Neural cell (in vitro differentiated cells): Measurements from ENCODE around the gene ZNF862. TPM values are rescaled to one million over a fixed set of nuclear protein-coding genes. Genes with fewer than 3 reads are reported as not detected.

Experiments used
- H2AFZ ChIP-seq: fragments of 200-600, 300-800 bp; sonication (generic), shearing (Covaris generic); 2 replicates; pipeline ENCODE4 v1.6.0; 2014; ENCODE audit warnings: low read depth, mild to moderate bottlenecking, antibody characterized with exemption, low read length, moderate library complexity
- H3F3A ChIP-seq: fragments of 200-600 bp; shearing (Covaris generic); 2 replicates; pipeline ENCODE4 v1.6.1; 2016; ENCODE audit warnings: mild to moderate bottlenecking, moderate library complexity, mixed read lengths, antibody characterized with exemption, low read length; ENCODE audit not compliant: insufficient read depth, poor library complexity, severe bottlenecking
- H3K27ac ChIP-seq: fragments of 200-600, 300-800 bp; sonication (generic), shearing (Covaris generic); 2 replicates; pipeline ENCODE4 v1.5.1; 2014; ENCODE audit warnings: mild to moderate bottlenecking, low read length, moderate library complexity
- H3K27me3 ChIP-seq: fragments of 300-800, 200-600 bp; sonication (generic), shearing (Covaris generic); 2 replicates; pipeline ENCODE4 v1.6.0; 2014; ENCODE audit warnings: mild to moderate bottlenecking, low read depth, low read length, moderate library complexity; ENCODE audit not compliant: insufficient read depth
- H3K36me3 ChIP-seq: fragments of 300-800, 200-600 bp; sonication (generic), shearing (Covaris generic); 2 replicates; pipeline ENCODE4 v1.5.1; 2014; ENCODE audit warnings: mild to moderate bottlenecking, antibody characterized with exemption, low read length, moderate library complexity; ENCODE audit not compliant: insufficient read depth
- H3K4me2 ChIP-seq: fragments of 300-800, 200-600 bp; sonication (generic), shearing (Covaris generic); 2 replicates; pipeline ENCODE4 v1.6.0; 2014; ENCODE audit warnings: mild to moderate bottlenecking, low read length
- H3K4me3 ChIP-seq: fragments of 300-800, 200-600 bp; sonication (generic), shearing (Covaris generic); 2 replicates; pipeline ENCODE4 v1.5.1; 2014; ENCODE audit warnings: mild to moderate bottlenecking, low read length, moderate library complexity
- H3K79me2 ChIP-seq: fragments of 200-600 bp; shearing (Covaris generic); replicated peaks from 2 replicates; pipeline ENCODE4 v1.6.0; 2014; ENCODE audit warnings: mild to moderate bottlenecking, low read length, moderate library complexity; ENCODE audit not compliant: insufficient read depth
- H3K9ac ChIP-seq: fragments of 300-800, 200-600 bp; sonication (generic), shearing (Covaris generic); 2 replicates; pipeline ENCODE4 v1.6.1; 2016; ENCODE audit warnings: mild to moderate bottlenecking, low read length, mixed read lengths
- H3K9me2 ChIP-seq: fragments of 200-600 bp; shearing (Covaris generic); 2 replicates; pipeline ENCODE4 v1.6.1; 2016; ENCODE audit warnings: mild to moderate bottlenecking, low read length, mixed read lengths; ENCODE audit not compliant: insufficient read depth
- H3K9me3 ChIP-seq: fragments of 200-600, 300-800 bp; sonication (generic), shearing (Covaris generic); 2 replicates; pipeline ENCODE4 v1.6.1; 2016; ENCODE audit warnings: mild to moderate bottlenecking, mixed run types, low read length, moderate library complexity, mixed read lengths
- H4K20me1 ChIP-seq: fragments of 200-600 bp; shearing (Covaris generic); 2 replicates; pipeline ENCODE4 v1.6.1; 2016; ENCODE audit warnings: mild to moderate bottlenecking, mixed run types; ENCODE audit not compliant: insufficient read depth
- EP300 ChIP-seq: fragments of 450-650 bp; conservative IDR thresholded peaks from 2 replicates; pipeline ENCODE4 v1.6.1; 2014; ENCODE audit warnings: antibody characterized with exemption, mild to moderate bottlenecking, moderate library complexity; ENCODE audit not compliant: poor library complexity, severe bottlenecking
- EZH2 ChIP-seq: fragments of 200-600, 300-800 bp; shearing (Covaris generic), sonication (generic); IDR thresholded peaks from 2 replicates; pipeline ENCODE4 v1.6.1; 2014; ENCODE audit warnings: antibody characterized with exemption, low read length, borderline replicate concordance, mild to moderate bottlenecking; ENCODE audit not compliant: insufficient read depth, poor library complexity, severe bottlenecking
- MXI1 ChIP-seq: fragments of 450-650 bp; conservative IDR thresholded peaks from 2 replicates; pipeline ENCODE4 v1.6.1; 2014; ENCODE audit warnings: antibody characterized with exemption, mild to moderate bottlenecking; ENCODE audit not compliant: poor library complexity, severe bottlenecking
- POLR2AphosphoS5 ChIP-seq: IDR thresholded peaks from 2 replicates; pipeline ENCODE4 v1.6.1; 2012
- RAD21 ChIP-seq: fragments of 450-650 bp; conservative IDR thresholded peaks from 2 replicates; pipeline ENCODE4 v1.6.1; 2014; ENCODE audit warnings: antibody characterized with exemption, mild to moderate bottlenecking, moderate library complexity
- SMC3 ChIP-seq: fragments of 450-650 bp; conservative IDR thresholded peaks from 2 replicates; pipeline ENCODE4 v1.6.1; 2014; ENCODE audit warnings: antibody characterized with exemption, mild to moderate bottlenecking, moderate library complexity; ENCODE audit not compliant: poor library complexity
- TAF1 ChIP-seq: IDR thresholded peaks from 2 replicates; pipeline ENCODE4 v1.6.1; 2012; ENCODE audit warnings: low read depth
- polyA plus RNA-seq: library from polyadenylated mRNA; depleted of rRNA; stranded (reverse); fragments of >200 nt; gene quantifications from 2 replicates; pipeline ENCODE4 v1.2.3, GENCODE V29; 2014
- TF ChIP-seq, protein P1 (sequence below): fragments of 450-650 bp; IDR thresholded peaks from 2 replicates; pipeline ENCODE4 v1.5.1; 2014; ENCODE audit warnings: antibody characterized with exemption, mild to moderate bottlenecking, moderate library complexity; ENCODE audit not compliant: poor library complexity, severe bottlenecking
- TF ChIP-seq, protein P2 (sequence below): IDR thresholded peaks from 2 replicates; pipeline ENCODE4 v1.6.1; 2012; ENCODE audit warnings: borderline replicate concordance

The ZNF862 gene
- polyA plus RNA-seq, 1 donor from 2014 or later = 19.0 TPM

DNA sequence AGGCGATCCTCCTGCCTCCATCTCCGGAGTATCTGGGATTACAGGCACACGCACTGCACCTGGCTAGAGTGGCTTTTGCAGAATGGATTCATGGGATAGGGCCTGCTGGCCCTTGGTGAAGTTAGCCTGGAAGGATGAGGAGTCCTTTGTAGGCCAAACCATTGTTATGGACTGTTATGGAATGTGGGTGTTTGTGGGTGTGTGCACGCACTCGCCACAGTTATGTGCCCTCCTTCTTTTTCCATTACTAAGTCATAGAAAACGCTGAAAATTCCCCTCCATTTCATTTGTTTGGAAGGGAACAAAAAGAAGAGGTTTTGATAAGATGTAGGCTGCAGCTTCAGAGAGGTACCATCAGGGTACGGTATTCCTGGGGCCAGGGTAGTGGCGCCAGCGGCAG lies 15.0 kb downstream of the ZNF862 start:
- no peak overlapping the region for H3K4me2 ChIP-seq
- no peaks in the 10 kb centered on the region for H3K79me2 ChIP-seq
- H3K27ac ChIP-seq = no peak overlapping the region
- no peak overlapping the region for H3K4me3 ChIP-seq
- no peaks in the 10 kb centered on the region for H3K36me3 ChIP-seq
- H3K9ac ChIP-seq = no peak overlapping the region
- no peak overlapping the region for H2AFZ ChIP-seq
- no peaks in the 10 kb centered on the region for H3K9me2 ChIP-seq
- H4K20me1 ChIP-seq = no peaks in the 10 kb centered on the region
- H3K27me3 ChIP-seq = no peaks in the 10 kb centered on the region
- H3F3A ChIP-seq = no peaks in the 10 kb centered on the region
- TF ChIP-seq SMC3 (no peak), TAF1 (no peak), EZH2 (no peak), MXI1 (no peak), EP300 (no peak), RAD21 (no peak), POLR2AphosphoS5 (no peak)
- TF ChIP-seq, protein P1, sequence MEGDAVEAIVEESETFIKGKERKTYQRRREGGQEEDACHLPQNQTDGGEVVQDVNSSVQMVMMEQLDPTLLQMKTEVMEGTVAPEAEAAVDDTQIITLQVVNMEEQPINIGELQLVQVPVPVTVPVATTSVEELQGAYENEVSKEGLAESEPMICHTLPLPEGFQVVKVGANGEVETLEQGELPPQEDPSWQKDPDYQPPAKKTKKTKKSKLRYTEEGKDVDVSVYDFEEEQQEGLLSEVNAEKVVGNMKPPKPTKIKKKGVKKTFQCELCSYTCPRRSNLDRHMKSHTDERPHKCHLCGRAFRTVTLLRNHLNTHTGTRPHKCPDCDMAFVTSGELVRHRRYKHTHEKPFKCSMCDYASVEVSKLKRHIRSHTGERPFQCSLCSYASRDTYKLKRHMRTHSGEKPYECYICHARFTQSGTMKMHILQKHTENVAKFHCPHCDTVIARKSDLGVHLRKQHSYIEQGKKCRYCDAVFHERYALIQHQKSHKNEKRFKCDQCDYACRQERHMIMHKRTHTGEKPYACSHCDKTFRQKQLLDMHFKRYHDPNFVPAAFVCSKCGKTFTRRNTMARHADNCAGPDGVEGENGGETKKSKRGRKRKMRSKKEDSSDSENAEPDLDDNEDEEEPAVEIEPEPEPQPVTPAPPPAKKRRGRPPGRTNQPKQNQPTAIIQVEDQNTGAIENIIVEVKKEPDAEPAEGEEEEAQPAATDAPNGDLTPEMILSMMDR = no peak
- TF ChIP-seq, protein P2, sequence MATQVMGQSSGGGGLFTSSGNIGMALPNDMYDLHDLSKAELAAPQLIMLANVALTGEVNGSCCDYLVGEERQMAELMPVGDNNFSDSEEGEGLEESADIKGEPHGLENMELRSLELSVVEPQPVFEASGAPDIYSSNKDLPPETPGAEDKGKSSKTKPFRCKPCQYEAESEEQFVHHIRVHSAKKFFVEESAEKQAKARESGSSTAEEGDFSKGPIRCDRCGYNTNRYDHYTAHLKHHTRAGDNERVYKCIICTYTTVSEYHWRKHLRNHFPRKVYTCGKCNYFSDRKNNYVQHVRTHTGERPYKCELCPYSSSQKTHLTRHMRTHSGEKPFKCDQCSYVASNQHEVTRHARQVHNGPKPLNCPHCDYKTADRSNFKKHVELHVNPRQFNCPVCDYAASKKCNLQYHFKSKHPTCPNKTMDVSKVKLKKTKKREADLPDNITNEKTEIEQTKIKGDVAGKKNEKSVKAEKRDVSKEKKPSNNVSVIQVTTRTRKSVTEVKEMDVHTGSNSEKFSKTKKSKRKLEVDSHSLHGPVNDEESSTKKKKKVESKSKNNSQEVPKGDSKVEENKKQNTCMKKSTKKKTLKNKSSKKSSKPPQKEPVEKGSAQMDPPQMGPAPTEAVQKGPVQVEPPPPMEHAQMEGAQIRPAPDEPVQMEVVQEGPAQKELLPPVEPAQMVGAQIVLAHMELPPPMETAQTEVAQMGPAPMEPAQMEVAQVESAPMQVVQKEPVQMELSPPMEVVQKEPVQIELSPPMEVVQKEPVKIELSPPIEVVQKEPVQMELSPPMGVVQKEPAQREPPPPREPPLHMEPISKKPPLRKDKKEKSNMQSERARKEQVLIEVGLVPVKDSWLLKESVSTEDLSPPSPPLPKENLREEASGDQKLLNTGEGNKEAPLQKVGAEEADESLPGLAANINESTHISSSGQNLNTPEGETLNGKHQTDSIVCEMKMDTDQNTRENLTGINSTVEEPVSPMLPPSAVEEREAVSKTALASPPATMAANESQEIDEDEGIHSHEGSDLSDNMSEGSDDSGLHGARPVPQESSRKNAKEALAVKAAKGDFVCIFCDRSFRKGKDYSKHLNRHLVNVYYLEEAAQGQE = no peak
- H3K9me3 ChIP-seq = no peaks in the 10 kb centered on the region

DNA sequence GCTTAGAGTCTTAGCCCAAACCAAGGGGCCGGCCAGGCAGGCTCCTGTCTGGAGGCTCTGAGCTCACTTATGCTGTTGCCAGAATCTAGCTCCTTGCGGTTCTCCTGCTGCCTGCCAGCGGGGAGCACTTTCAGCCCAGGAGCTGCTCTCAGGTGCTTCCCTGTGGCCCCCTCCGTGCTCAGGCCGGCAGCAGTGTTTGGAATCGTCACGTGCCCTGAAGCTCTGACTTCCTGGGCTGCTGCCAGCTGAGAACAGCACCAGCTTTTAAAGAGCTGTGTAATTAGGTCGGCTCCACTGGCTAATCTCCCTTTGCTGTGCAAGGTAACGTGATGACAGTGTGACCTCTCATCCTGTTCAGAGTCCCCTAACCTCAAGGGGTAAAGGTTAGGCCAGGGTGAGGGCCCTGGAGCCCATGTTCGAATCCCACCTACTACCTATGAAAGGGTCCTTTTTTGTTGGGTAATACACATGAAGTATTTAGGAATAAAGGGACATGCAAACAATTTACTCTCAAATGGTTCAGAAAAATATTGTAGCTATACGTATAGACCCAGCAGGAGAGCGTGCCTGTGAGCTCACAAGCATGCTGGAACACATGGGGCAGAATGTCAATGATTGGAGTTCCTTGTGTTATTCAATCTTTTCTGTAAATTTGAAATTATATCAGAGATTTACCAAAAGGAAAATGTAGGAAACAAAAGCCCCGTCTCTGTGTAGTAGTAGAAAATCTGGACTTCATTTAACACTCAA lies 16.6 kb downstream of the ZNF862 start:
- no peak overlapping the region for H3K9ac ChIP-seq
- no peak overlapping the region for H2AFZ ChIP-seq
- H3K4me3 ChIP-seq = peak overlapping the region; percentile 24
- H3K9me3 ChIP-seq = no peaks in the 10 kb centered on the region
- H3K27me3 ChIP-seq = no peaks in the 10 kb centered on the region
- no peaks in the 10 kb centered on the region for H4K20me1 ChIP-seq
- TF ChIP-seq SMC3 (no peak), TAF1 (no peak), EZH2 (no peak), RAD21 (no peak), POLR2AphosphoS5 (no peak), MXI1 (no peak), EP300 (no peak)
- TF ChIP-seq, protein P1 = no peak
- TF ChIP-seq, protein P2 = no peak
- H3K9me2 ChIP-seq = no peaks in the 10 kb centered on the region
- H3K27ac ChIP-seq = no peak overlapping the region
- no peak overlapping the region for H3K4me2 ChIP-seq
- no peaks in the 10 kb centered on the region for H3K79me2 ChIP-seq
- no peaks in the 10 kb centered on the region for H3K36me3 ChIP-seq
- H3F3A ChIP-seq = no peaks in the 10 kb centered on the region
